GM12872 (cell line): ENCODE measurements around the gene ATP2A1.

Experiments used
- TF ChIP-seq, protein P1 (sequence below): IDR thresholded peaks from 3 replicates; pipeline ENCODE4 v1.5.1; 2011; ENCODE audit warnings: low read depth, mild to moderate bottlenecking, low read length, moderate library complexity; ENCODE audit not compliant: insufficient read depth

The ATP2A1 gene

GRCh38 chr16:28905229-28905754 lies 27.0 kb downstream of the ATP2A1 start:
- TF ChIP-seq, protein P1, sequence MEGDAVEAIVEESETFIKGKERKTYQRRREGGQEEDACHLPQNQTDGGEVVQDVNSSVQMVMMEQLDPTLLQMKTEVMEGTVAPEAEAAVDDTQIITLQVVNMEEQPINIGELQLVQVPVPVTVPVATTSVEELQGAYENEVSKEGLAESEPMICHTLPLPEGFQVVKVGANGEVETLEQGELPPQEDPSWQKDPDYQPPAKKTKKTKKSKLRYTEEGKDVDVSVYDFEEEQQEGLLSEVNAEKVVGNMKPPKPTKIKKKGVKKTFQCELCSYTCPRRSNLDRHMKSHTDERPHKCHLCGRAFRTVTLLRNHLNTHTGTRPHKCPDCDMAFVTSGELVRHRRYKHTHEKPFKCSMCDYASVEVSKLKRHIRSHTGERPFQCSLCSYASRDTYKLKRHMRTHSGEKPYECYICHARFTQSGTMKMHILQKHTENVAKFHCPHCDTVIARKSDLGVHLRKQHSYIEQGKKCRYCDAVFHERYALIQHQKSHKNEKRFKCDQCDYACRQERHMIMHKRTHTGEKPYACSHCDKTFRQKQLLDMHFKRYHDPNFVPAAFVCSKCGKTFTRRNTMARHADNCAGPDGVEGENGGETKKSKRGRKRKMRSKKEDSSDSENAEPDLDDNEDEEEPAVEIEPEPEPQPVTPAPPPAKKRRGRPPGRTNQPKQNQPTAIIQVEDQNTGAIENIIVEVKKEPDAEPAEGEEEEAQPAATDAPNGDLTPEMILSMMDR, result no peak

DNA sequence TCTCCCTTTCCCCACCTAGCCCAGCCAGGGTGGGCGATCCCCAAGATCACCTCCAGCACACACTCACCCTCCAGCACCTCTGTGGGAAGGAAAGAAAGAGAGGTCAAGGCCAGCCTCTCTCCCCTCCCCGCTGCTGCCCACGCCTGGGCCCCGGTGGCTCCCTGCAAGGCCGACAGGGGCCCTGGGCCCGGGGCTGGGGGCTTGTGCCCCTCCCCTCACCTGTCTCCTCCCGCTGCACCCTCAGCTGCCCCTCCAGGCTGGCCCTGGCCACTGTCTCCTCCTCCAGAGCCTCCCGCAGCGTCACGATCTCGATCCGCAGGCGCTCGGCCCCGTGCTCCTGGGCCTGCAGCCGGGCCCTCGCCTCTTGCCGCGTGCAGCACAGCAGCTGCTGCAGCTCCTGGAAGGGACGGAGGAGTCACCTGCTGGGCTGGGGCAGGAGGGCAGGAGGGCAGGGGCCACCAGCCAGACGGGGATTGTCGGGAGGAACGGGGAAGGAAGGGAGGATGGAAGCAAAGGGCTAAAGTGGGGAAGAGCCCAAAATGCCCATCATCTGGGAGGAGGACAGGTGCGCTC lies 27.6 kb downstream of the ATP2A1 start:
- TF ChIP-seq, protein P1, result no peak

DNA sequence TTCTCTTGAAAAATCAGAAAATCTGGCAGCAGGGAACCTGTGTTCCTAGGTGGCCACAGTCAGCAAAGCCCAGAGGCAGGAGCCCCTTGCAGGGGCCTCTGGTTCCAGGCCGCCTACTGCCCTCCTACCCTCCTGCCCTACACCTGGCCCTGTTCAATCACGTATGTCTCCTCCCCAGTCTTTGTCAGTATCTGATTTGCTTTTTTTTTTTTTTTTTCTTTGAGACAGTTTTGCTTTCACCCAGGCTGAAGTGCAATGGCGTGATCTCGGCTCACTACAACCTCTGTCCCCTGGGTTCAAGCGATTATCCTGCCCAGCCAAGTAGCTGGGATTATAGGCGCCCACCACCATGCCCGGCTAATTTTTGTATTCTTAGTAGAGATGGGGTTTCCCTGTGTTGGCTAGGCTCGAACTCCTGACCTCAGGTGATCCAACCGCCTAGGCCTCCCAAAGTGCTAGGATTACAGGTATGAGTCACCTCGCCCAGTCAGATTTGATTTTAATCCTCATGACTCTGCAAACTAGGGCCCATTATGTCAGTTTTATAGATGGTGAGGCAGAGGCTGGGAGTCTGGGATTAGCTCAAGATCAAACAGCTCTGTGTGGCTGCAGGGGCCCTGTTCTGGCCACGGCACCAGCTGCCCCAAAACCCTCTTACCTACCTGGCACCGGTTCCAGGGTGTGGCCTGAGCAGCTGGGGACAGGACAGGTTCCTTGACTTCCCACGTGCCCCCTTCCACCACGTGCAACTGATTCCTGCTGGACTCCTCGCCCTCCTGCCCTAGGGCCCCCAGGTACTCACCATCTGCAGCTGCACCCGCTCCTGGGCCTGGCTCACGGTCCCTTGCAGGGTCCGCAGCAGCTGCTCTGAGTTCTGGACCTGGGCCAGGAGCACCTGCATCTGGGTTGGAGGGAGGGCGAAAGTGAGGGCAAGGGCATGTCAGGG lies 32.1 kb downstream of the ATP2A1 start:
- TF ChIP-seq, protein P1, result no peak

DNA sequence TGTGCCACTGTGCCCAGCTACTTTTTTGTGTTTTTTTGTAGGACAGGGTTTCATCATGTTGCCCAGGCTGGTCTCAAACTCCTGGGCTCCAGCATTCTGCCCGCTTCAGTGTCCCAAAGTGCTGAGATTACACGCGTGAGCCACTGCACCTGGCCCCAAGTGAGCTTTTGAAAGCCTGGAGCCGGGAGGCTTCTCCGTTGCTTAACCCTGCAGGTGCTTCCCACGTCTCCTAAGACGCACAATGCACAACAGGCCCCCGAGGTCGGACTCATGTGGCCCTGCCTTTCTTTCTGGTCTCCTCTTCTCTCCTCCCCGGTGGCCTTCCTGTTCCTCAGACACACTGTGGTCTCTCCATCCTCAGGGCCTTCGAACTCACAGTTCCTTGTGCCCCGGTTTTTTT lies 34.3 kb downstream of the ATP2A1 start:
- TF ChIP-seq, protein P1, result no peak

GRCh38 chr16:28913946-28914724 lies 35.8 kb downstream of the ATP2A1 start:
- TF ChIP-seq, protein P1, result no peak

DNA sequence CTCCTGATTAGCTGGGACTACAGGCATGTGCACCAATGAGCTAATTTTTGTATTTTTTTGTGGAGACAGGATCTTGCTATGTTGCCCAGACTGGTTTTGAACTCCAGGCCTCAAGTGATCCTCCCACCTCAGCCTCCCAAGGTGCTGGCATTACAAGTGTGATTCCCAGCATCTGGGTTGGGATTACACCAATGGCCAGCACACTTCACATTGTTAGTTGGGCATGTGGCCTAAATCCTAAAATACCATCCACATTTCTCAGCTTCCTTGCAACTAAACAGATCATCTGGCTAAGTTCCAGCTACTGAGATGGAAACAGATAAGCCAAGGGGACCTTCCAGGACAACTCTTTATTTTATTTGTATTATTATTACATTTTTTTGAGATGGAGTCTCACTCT lies 36.9 kb downstream of the ATP2A1 start:
- TF ChIP-seq, protein P1, result no peak

- TF ChIP-seq, protein P1, result 0 out of 3 replicates have a peak, but pooled peaks have one; percentile 11
Measured at GRCh38 chr16:28917095-28917494, 38.8 kb downstream of the ATP2A1 start.
